GM08714 (cell line): ENCODE data around the gene ITGA2.

Source experiments
- H3K4me3 ChIP-seq: fragments of 200-500 bp; sonication (Bioruptor generic); 2 replicates; pipeline ENCODE4 v1.5.1; 2014; ENCODE audit warnings: mild to moderate bottlenecking, low read length, inconsistent platforms
- ZNF274 ChIP-seq: IDR thresholded peaks from 2 replicates; pipeline ENCODE4 v1.6.1; 2012; ENCODE audit warnings: mild to moderate bottlenecking, low read depth, low read length

ITGA2 gene

GRCh38 chr5:53130266-53130665 is 141.1 kb downstream of the ITGA2 start:
- no peak overlapping the region for H3K4me3 ChIP-seq
- no peak for TF ChIP-seq ZNF274

DNA sequence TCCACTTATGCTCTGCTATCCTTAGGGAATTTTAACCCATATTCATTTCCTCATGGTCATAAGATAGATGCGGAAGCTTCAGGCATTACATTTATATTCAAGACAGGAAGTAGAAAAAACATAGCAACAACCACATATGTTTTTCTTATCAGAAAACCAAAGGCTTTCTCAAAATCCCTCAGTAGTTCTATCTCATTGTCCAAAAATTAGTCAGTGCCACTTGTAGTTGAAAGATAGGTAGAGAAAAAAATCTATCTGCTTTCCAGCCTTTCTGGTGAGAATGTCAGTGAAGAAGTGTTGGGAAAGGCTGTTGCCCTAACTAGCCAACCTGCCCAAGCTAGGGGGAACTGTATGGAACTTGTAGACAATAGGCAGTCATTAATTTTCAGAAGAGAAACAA is 143.9 kb downstream of the ITGA2 start:
- no peak overlapping the region for H3K4me3 ChIP-seq
- no peak for TF ChIP-seq ZNF274
